Heart left ventricle (tissue), 13 donors: ENCODE results near the gene GPT2.

Experiments used
- POLR2A ChIP-seq, 2 donors: fragments of 450-650 bp; IDR thresholded peaks; one replicate each; pipeline ENCODE4 v1.6.1; 2017; ENCODE audit warnings: antibody characterized with exemption in 2 of 2, mild to moderate bottlenecking in 2 of 2, moderate library complexity in 2 of 2
- TF ChIP-seq, protein P1 (sequence below), 12 donors: fragments of 200-600 bp; sonication (generic) in 4 of 12; IDR thresholded peaks; one replicate each; pipeline versions ENCODE4 v1.5.0 to v1.8.0; 2018 to 2022; ENCODE audit warnings: antibody characterized with exemption in 12 of 12, mild to moderate bottlenecking in 5 of 12
- donor health status: ischemic (EF 13 %, LVEDD 7.1; RV severe dilation, severe dysfunction).
- donor health status: DM: no; HTN: yes; CAD: no.
- donor health status: DM: no; HTN: no; CAD: no.
- donor health status: ischemic (EF 25% LVEDD 6.9; RV normal size, moderate dysfunction).
- donor health status: ischemic (EF 25% LVEDD 5.7; RV mildly dilated, moderate dysfunction).
- donor health status: ischemic (EF 35%, LVEDD 5.7; RV mildly dilated, moderate dysfunction).
- donor health status: nonischemic (EF 11% LVEDD 7.7; RV severe dilation, severe dysfunction).
- donor health status: DM: yes; HTN: yes; CAD: no.
- donor health status: PGD.
- donor health status: ischemic (EF 29% LVEDD 5.4; RV normal size, mild dysfunction).
- donor health status: nonischemic (EF 23%, LVEDD 6.1; RV moderate dilation, normal function).

GRCh38 chr16:46894036-46894672 lies 10.0 kb downstream of the GPT2 start:
- TF ChIP-seq, protein P1, sequence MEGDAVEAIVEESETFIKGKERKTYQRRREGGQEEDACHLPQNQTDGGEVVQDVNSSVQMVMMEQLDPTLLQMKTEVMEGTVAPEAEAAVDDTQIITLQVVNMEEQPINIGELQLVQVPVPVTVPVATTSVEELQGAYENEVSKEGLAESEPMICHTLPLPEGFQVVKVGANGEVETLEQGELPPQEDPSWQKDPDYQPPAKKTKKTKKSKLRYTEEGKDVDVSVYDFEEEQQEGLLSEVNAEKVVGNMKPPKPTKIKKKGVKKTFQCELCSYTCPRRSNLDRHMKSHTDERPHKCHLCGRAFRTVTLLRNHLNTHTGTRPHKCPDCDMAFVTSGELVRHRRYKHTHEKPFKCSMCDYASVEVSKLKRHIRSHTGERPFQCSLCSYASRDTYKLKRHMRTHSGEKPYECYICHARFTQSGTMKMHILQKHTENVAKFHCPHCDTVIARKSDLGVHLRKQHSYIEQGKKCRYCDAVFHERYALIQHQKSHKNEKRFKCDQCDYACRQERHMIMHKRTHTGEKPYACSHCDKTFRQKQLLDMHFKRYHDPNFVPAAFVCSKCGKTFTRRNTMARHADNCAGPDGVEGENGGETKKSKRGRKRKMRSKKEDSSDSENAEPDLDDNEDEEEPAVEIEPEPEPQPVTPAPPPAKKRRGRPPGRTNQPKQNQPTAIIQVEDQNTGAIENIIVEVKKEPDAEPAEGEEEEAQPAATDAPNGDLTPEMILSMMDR (IDR thresholded peaks at IDR 0.05) = no peak
- no peak for TF ChIP-seq POLR2A (IDR thresholded peaks at IDR 0.05)
